K562 (cell line): ENCODE results near the gene TUBB6. TPM values are rescaled to one million over a fixed set of nuclear protein-coding genes. Genes with fewer than 3 reads are reported as not detected.

Source experiments
- CCNT2 ChIP-seq: IDR thresholded peaks from 2 replicates; pipeline ENCODE4 v1.6.1; 2011; ENCODE audit warnings: borderline replicate concordance, low read depth, mild to moderate bottlenecking, moderate library complexity, mixed read lengths, low read length; ENCODE audit not compliant: insufficient read length; ENCODE audit errors: extremely low read depth
- ERF ChIP-seq: fragments of 450-650 bp; formaldehyde crosslinking; IDR thresholded peaks from 2 replicates; pipeline ENCODE4 v1.4.0; 2020; ENCODE audit warnings: mild to moderate bottlenecking, mixed read lengths
- EZH2 ChIP-seq: IDR thresholded peaks from 2 replicates; pipeline ENCODE4 v1.6.1; 2012; ENCODE audit warnings: low read depth, mild to moderate bottlenecking, inconsistent platforms, low read length, borderline replicate concordance
- HIVEP1 ChIP-seq: fragments of 250-450 bp; sonication (Bioruptor Pico); IDR thresholded peaks from 2 replicates; pipeline ENCODE4 v1.4.0; 2020; ENCODE audit warnings: mild to moderate bottlenecking
- LCOR ChIP-seq: sonication (generic); formaldehyde crosslinking; IDR thresholded peaks from 2 replicates; pipeline ENCODE4 v1.8.0; 2022; ENCODE audit warnings: mild to moderate bottlenecking, missing genetic modification reagents
- MIER1 ChIP-seq: fragments of 450-650 bp; IDR thresholded peaks from 2 replicates; pipeline ENCODE4 v1.6.1; 2016; ENCODE audit warnings: antibody characterized with exemption, mild to moderate bottlenecking, low read depth
- NCOA1 ChIP-seq: fragments of 450-650 bp; IDR thresholded peaks from 2 replicates; pipeline ENCODE4 v1.6.1; 2016; ENCODE audit warnings: low read depth
- NFIC ChIP-seq: fragments of 450-650 bp; IDR thresholded peaks from 2 replicates; pipeline ENCODE4 v1.6.1; 2017; ENCODE audit warnings: mild to moderate bottlenecking, inconsistent platforms
- NFRKB ChIP-seq: fragments of 450-650 bp; IDR thresholded peaks from 2 replicates; pipeline ENCODE4 v1.6.1; 2016; ENCODE audit warnings: low read depth
- PHTF2 ChIP-seq: fragments of 250-450 bp; sonication (Bioruptor Pico); IDR thresholded peaks from 2 replicates; pipeline ENCODE4 v1.5.0; 2021; ENCODE audit warnings: mild to moderate bottlenecking
- POLR2H ChIP-seq: IDR thresholded peaks from 2 replicates; pipeline ENCODE4 v1.6.1; 2016; ENCODE audit warnings: missing genetic modification characterization, low read depth, mild to moderate bottlenecking, control low read depth, missing compliant biosample characterization, moderate library complexity
- RAD21 ChIP-seq, 2 experiments: fragments of 250-450 bp in 1 of 2; fragments of 450-650 bp in 1 of 2; sonication (Bioruptor Pico) in 1 of 2; formaldehyde crosslinking in 1 of 2; IDR thresholded peaks in 1 of 2; conservative IDR thresholded peaks in 1 of 2; 2 replicates each; pipeline versions ENCODE4 v1.4.0 to v1.8.0; 2020 to 2022; ENCODE audit warnings: mild to moderate bottlenecking in 2 of 2, moderate library complexity in 1 of 2
- SMARCC2 ChIP-seq: fragments of 450-650 bp; IDR thresholded peaks from 2 replicates; pipeline ENCODE4 v1.6.1; 2017; ENCODE audit warnings: antibody characterized with exemption, moderate library complexity, mild to moderate bottlenecking, low read depth
- STAT5B ChIP-seq: fragments of 250-450 bp; sonication (Bioruptor Pico); IDR thresholded peaks from 2 replicates; pipeline ENCODE4 v1.8.0; 2021; ENCODE audit warnings: mild to moderate bottlenecking, inconsistent platforms
- TBL1XR1 ChIP-seq, 2 experiments: IDR thresholded peaks; 2 replicates each; pipeline ENCODE4 v1.6.1; 2012; ENCODE audit warnings: improper control_type of control experiment in 2 of 2, low read length in 2 of 2, mild to moderate bottlenecking in 1 of 2
- TEAD4 ChIP-seq, 2 experiments: sonication (generic) in 1 of 2; formaldehyde crosslinking in 1 of 2; IDR thresholded peaks; 2 replicates each; pipeline versions ENCODE4 v1.6.1 to v1.8.0; 2012 to 2022; ENCODE audit warnings: borderline replicate concordance in 1 of 2, inconsistent platforms in 1 of 2, low read length in 1 of 2, mild to moderate bottlenecking in 1 of 2, missing genetic modification reagents in 1 of 2
- WHSC1 ChIP-seq: IDR thresholded peaks from one replicate; pipeline ENCODE4 v1.6.1; 2012; ENCODE audit warnings: low read length, control low read depth, inconsistent platforms
- XRCC3 ChIP-seq: fragments of 450-650 bp; IDR thresholded peaks from 2 replicates; pipeline ENCODE4 v1.6.1; 2017; ENCODE audit warnings: mild to moderate bottlenecking, moderate library complexity
- ZC3H4 ChIP-seq: sonication (generic); formaldehyde crosslinking; IDR thresholded peaks from 2 replicates; pipeline ENCODE4 v1.9.0; 2021; ENCODE audit warnings: missing genetic modification reagents, borderline replicate concordance
- ZFP30 ChIP-seq: fragments of 250-450 bp; sonication (Bioruptor Pico); IDR thresholded peaks from 2 replicates; pipeline ENCODE4 v1.8.0; 2022; ENCODE audit warnings: moderate library complexity, mild to moderate bottlenecking, inconsistent platforms, borderline replicate concordance
- ZNF316 ChIP-seq: fragments of 450-650 bp; IDR thresholded peaks from 2 replicates; pipeline ENCODE4 v1.6.1; 2016
- ZNF668 ChIP-seq: fragments of 250-450 bp; sonication (Bioruptor Pico); IDR thresholded peaks from 2 replicates; pipeline ENCODE4 v1.8.0; 2022; ENCODE audit warnings: mild to moderate bottlenecking, inconsistent platforms
- ZNF695 ChIP-seq: fragments of 450-650 bp; formaldehyde crosslinking; IDR thresholded peaks from 2 replicates; pipeline ENCODE4 v1.4.0; 2020; ENCODE audit warnings: mild to moderate bottlenecking, moderate library complexity
- ZNF79 ChIP-seq: fragments of 250-450 bp; sonication (Bioruptor Pico); IDR thresholded peaks from 2 replicates; pipeline ENCODE4 v1.4.0; 2020; ENCODE audit warnings: low read depth, mild to moderate bottlenecking, moderate library complexity
- polyA plus RNA-seq, 8 experiments: library from polyadenylated mRNA; depleted of rRNA in 4 of 8; stranded (reverse) in 5 of 8; unstranded in 3 of 8; fragments of >200 nt; fragmentation: Nextera tagmentation in 2 of 8; fragmentation: Illumina TruSeq in 1 of 8; extraction: Ambion mirVana in 2 of 8; extraction: Trizol in 1 of 8; gene quantifications; 2 replicates each; pipeline versions ENCODE4 v1.2.1 to v1.2.3, GENCODE V29; 2011 to 2014; ENCODE audit warnings: inconsistent platforms in 1 of 8, missing spikeins in 1 of 8
- total RNA-seq, 7 experiments: library from RNA; depleted of rRNA in 6 of 7; stranded (reverse); fragments of >200 nt in 6 of 7; fragmentation: Illumina TruSeq in 2 of 7; extraction: Trizol in 2 of 7; gene quantifications; 2 replicates each; pipeline versions ENCODE4 v1.2.1 to v1.2.3, GENCODE V29; 2011 to 2021; ENCODE audit warnings: low replicate concordance in 1 of 7
- TF ChIP-seq, protein P1 (sequence below): sonication (generic); formaldehyde crosslinking; IDR thresholded peaks from 2 replicates; pipeline ENCODE4 v1.8.0; 2023; ENCODE audit warnings: mild to moderate bottlenecking, missing genetic modification reagents
- TF ChIP-seq, protein P2 (sequence below): fragments of 450-650 bp; IDR thresholded peaks from one replicate; pipeline ENCODE4 v1.6.1; 2018; ENCODE audit warnings: mild to moderate bottlenecking, moderate library complexity; ENCODE audit not compliant: partially characterized antibody
- TF ChIP-seq, protein P3 (sequence below), 3 experiments: fragments of 200-800 bp in 1 of 3; sonication (Bioruptor generic) in 1 of 3; sonication (generic) in 1 of 3; formaldehyde crosslinking in 1 of 3; IDR thresholded peaks; 2 replicates each; pipeline versions ENCODE4 v1.6.1 to v1.8.0; 2016 to 2022; ENCODE audit warnings: mild to moderate bottlenecking in 2 of 3, missing compliant biosample characterization in 2 of 3, missing genetic modification characterization in 2 of 3, missing genetic modification reagents in 1 of 3

The TUBB6 gene
- total and polyA plus RNA-seq, 9 of the 15 experiments (the other 6 are each of a cell fraction or from before 2014, with no cell fraction given), result 43.9 to 404 (median 81.1) TPM

- TF ChIP-seq RAD21 (CRISPR knock-in tag; conservative IDR thresholded peaks at IDR 0.05 in 1 of 2, IDR thresholded peaks at IDR 0.05 in 1 of 2) (peak; percentile 29 to 75), TBL1XR1 (IDR thresholded peaks at IDR 0.05; ENCODE audit: low read length in 2 of 2) (no peak), XRCC3 (no peak), STAT5B (CRISPR knock-in tag) (no peak), ZC3H4 (CRISPR knock-in tag) (no peak), CCNT2 (no peak), PHTF2 (CRISPR knock-in tag) (no peak), ZNF668 (CRISPR knock-in tag) (no peak), ZNF695 (CRISPR knock-in tag) (no peak), ZNF79 (no peak), HIVEP1 (CRISPR knock-in tag) (no peak), SMARCC2 (no peak), NCOA1 (no peak), LCOR (CRISPR knock-in tag) (no peak), TEAD4 (IDR thresholded peaks at IDR 0.05; ENCODE audit: low read length) (peak; percentile 4; the same call in 1 of the 2 replicates), TEAD4 (CRISPR knock-in tag; IDR thresholded peaks at IDR 0.05; ENCODE audit: borderline replicate concordance) (no peak), WHSC1 (peak; percentile 56), EZH2 (no peak), NFIC (peak; percentile 9; the same call in 1 of the 2 replicates), NFRKB (no peak), POLR2H (tag) (no peak), ZNF316 (no peak), ERF (no peak), ZFP30 (CRISPR knock-in tag) (no peak), MIER1 (no peak)
- TF ChIP-seq, protein P1, sequence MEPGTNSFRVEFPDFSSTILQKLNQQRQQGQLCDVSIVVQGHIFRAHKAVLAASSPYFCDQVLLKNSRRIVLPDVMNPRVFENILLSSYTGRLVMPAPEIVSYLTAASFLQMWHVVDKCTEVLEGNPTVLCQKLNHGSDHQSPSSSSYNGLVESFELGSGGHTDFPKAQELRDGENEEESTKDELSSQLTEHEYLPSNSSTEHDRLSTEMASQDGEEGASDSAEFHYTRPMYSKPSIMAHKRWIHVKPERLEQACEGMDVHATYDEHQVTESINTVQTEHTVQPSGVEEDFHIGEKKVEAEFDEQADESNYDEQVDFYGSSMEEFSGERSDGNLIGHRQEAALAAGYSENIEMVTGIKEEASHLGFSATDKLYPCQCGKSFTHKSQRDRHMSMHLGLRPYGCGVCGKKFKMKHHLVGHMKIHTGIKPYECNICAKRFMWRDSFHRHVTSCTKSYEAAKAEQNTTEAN, result no peak
- TF ChIP-seq, protein P2, sequence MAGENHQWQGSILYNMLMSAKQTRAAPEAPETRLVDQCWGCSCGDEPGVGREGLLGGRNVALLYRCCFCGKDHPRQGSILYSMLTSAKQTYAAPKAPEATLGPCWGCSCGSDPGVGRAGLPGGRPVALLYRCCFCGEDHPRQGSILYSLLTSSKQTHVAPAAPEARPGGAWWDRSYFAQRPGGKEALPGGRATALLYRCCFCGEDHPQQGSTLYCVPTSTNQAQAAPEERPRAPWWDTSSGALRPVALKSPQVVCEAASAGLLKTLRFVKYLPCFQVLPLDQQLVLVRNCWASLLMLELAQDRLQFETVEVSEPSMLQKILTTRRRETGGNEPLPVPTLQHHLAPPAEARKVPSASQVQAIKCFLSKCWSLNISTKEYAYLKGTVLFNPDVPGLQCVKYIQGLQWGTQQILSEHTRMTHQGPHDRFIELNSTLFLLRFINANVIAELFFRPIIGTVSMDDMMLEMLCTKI, result no peak
- TF ChIP-seq, protein P3, sequence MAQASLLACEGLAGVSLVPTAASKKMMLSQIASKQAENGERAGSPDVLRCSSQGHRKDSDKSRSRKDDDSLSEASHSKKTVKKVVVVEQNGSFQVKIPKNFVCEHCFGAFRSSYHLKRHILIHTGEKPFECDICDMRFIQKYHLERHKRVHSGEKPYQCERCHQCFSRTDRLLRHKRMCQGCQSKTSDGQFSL (CRISPR knock-in tag; IDR thresholded peaks at IDR 0.05), result no peak
- TF ChIP-seq, protein P3 (tag; IDR thresholded peaks at IDR 0.05), result no peak
Measured at GRCh38 chr18:12327510-12328178, 19.6 kb downstream of the TUBB6 start (continued).
